ENCODE measurements around the gene DPF3. TPM values are rescaled to one million over a fixed set of nuclear protein-coding genes. Genes with fewer than 3 reads are reported as not detected.

The DPF3 gene
- total RNA-seq, 1 experiment from 2014 or later = 0.31 TPM

GRCh38 chr14:72904218-72904617 lies 10.3 kb upstream of the DPF3 start:
- Mint-ChIP-seq H3K4me3 (no peak overlapping the region), H3K27ac (no peak overlapping the region), H3K4me1 (peaks cover 24% of the 10 kb centered on the region), H3K9me3 (no peaks in the 10 kb centered on the region), H3K36me3 (no peaks in the 10 kb centered on the region), H3K27me3 (ENCODE audit: low read depth) (no peaks in the 10 kb centered on the region; the same call in 1 of the 2 replicates)
- ChIA-PET POLR2A (no interaction called here), CTCF (interaction anchor here (0.7 to 3.8 kb wide), 13 partner anchors 10 to 390 kb away, joined by 3 to 47 read pairs (median 6); partner anchors contain the start of gene DPF3)
- no peak for TF ChIP-seq ZNF232 (CRISPR knock-in tag; IDR thresholded peaks at IDR 0.05)
- TF ChIP-seq ZNF416 (CRISPR knock-in tag; IDR thresholded peaks at IDR 0.05) = no peak
- TF ChIP-seq JUN (CRISPR knock-in tag; IDR thresholded peaks at IDR 0.05) = no peak
- no peak for TF ChIP-seq NFYB (CRISPR knock-in tag; conservative IDR thresholded peaks at IDR 0.05; ENCODE audit: low read depth)
- TF ChIP-seq, protein P1, sequence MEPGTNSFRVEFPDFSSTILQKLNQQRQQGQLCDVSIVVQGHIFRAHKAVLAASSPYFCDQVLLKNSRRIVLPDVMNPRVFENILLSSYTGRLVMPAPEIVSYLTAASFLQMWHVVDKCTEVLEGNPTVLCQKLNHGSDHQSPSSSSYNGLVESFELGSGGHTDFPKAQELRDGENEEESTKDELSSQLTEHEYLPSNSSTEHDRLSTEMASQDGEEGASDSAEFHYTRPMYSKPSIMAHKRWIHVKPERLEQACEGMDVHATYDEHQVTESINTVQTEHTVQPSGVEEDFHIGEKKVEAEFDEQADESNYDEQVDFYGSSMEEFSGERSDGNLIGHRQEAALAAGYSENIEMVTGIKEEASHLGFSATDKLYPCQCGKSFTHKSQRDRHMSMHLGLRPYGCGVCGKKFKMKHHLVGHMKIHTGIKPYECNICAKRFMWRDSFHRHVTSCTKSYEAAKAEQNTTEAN (CRISPR knock-in tag; IDR thresholded peaks at IDR 0.05) = no peak
- TF ChIP-seq ZNF138 (CRISPR knock-in tag; conservative IDR thresholded peaks at IDR 0.05) = no peak
- TF ChIP-seq, protein P2, sequence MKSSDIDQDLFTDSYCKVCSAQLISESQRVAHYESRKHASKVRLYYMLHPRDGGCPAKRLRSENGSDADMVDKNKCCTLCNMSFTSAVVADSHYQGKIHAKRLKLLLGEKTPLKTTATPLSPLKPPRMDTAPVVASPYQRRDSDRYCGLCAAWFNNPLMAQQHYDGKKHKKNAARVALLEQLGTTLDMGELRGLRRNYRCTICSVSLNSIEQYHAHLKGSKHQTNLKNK (CRISPR knock-in tag; IDR thresholded peaks at IDR 0.05) = no peak
- TF ChIP-seq CDX4 (CRISPR knock-in tag; IDR thresholded peaks at IDR 0.05; ENCODE audit: borderline replicate concordance) = no peak
- ATAC-seq (no peak), DNase-seq (ENCODE audit: low spot score) (no peak)

DNA sequence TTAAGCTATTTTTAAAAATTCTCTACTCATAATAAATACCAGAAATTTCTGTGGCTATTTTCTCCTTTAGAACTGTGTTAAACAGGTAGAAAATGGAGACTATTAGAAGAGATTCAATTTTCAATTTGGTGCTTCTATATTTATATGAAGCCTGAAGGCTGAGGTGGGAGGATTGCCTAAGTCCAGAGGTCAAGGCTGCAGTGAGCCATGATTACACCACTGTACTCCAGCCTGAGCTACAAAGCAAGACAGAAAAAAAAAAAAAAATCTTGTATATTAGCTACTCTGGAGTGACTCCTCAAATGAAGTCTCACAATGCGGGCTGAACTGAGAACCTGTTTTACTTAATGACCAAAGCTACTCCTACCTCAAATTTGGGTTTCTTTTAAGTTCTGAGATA lies 9.8 kb upstream of the DPF3 start:
- DNase-seq (ENCODE audit: low spot score) = no peak
- ATAC-seq = no peak
- CTCF ChIA-PET = interaction anchor here (0.7 to 3.8 kb wide), 4 partner anchors 9 to 390 kb away, joined by 3 to 47 read pairs (median 4); partner anchors contain the start of gene DPF3
- POLR2A ChIA-PET = no interaction called here
- H3K4me1 Mint-ChIP-seq = peaks cover 21% of the 10 kb centered on the region
- H3K27me3 Mint-ChIP-seq (ENCODE audit: low read depth) = no peaks in the 10 kb centered on the region; the same call in 1 of the 2 replicates
- no peak for TF ChIP-seq IRF2 (CRISPR knock-in tag; IDR thresholded peaks at IDR 0.05; ENCODE audit: borderline replicate concordance, low read depth)
- TF ChIP-seq, protein P3, sequence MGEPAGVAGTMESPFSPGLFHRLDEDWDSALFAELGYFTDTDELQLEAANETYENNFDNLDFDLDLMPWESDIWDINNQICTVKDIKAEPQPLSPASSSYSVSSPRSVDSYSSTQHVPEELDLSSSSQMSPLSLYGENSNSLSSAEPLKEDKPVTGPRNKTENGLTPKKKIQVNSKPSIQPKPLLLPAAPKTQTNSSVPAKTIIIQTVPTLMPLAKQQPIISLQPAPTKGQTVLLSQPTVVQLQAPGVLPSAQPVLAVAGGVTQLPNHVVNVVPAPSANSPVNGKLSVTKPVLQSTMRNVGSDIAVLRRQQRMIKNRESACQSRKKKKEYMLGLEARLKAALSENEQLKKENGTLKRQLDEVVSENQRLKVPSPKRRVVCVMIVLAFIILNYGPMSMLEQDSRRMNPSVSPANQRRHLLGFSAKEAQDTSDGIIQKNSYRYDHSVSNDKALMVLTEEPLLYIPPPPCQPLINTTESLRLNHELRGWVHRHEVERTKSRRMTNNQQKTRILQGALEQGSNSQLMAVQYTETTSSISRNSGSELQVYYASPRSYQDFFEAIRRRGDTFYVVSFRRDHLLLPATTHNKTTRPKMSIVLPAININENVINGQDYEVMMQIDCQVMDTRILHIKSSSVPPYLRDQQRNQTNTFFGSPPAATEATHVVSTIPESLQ (CRISPR knock-in tag; IDR thresholded peaks at IDR 0.05) = no peak
- TF ChIP-seq ZBTB21 (CRISPR knock-in tag; IDR thresholded peaks at IDR 0.05; ENCODE audit: borderline replicate concordance) = no peak
- no peak for TF ChIP-seq ZSCAN18 (CRISPR knock-in tag; IDR thresholded peaks at IDR 0.05)
- no peak for TF ChIP-seq MAX (CRISPR knock-in tag; IDR thresholded peaks at IDR 0.05)
- TF ChIP-seq ZNF423 (CRISPR knock-in tag; IDR thresholded peaks at IDR 0.05) = no peak
- no peak for TF ChIP-seq ZNF396 (CRISPR knock-in tag; IDR thresholded peaks at IDR 0.05; ENCODE audit: borderline replicate concordance)
- no peak for TF ChIP-seq ZNF671 (CRISPR knock-in tag; IDR thresholded peaks at IDR 0.05)
- TF ChIP-seq, protein P4, sequence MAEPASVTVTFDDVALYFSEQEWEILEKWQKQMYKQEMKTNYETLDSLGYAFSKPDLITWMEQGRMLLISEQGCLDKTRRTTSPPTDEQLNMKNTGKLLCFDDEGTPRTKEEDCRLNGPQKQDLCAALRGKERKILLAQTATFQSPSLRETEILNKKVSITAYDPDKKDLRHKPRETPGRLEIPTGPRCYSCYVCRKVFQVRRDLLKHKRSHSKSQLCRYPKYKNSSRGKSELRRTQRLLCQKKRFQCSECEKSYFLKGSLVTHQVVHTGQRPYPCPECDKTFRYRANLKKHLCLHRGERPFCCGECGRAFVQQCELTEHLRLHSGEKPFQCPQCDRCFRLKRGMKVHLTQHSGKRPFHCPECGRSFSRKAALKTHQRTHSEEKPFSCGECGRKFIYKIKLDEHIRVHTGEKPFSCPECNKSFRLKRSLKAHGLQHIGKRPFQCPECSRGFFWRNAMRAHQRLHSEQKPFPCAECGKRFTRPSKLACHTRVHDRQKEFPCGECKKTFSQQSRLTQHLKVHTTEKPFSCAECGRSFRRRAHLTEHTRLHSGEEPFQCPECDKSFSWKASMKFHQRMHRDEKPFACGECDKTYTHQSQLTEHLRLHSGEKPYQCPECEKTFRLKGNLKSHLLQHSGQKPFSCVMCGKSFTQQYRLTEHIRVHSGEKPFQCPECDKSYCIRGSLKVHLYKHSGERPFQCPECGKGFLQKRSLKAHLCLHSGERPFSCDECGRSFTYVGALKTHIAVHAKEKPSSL (CRISPR knock-in tag; conservative IDR thresholded peaks at IDR 0.05) = no peak
- no peak for TF ChIP-seq MYBL2 (CRISPR knock-in tag; IDR thresholded peaks at IDR 0.05)
- no peak for TF ChIP-seq ZNF121 (CRISPR knock-in tag; IDR thresholded peaks at IDR 0.05)
- no peak overlapping the region for H3K27ac Mint-ChIP-seq
- H3K4me3 Mint-ChIP-seq = no peak overlapping the region
- no peaks in the 10 kb centered on the region for H3K36me3 Mint-ChIP-seq
- H3K9me3 Mint-ChIP-seq = no peaks in the 10 kb centered on the region
